Measurements from ENCODE around the gene OTOF.

DNA sequence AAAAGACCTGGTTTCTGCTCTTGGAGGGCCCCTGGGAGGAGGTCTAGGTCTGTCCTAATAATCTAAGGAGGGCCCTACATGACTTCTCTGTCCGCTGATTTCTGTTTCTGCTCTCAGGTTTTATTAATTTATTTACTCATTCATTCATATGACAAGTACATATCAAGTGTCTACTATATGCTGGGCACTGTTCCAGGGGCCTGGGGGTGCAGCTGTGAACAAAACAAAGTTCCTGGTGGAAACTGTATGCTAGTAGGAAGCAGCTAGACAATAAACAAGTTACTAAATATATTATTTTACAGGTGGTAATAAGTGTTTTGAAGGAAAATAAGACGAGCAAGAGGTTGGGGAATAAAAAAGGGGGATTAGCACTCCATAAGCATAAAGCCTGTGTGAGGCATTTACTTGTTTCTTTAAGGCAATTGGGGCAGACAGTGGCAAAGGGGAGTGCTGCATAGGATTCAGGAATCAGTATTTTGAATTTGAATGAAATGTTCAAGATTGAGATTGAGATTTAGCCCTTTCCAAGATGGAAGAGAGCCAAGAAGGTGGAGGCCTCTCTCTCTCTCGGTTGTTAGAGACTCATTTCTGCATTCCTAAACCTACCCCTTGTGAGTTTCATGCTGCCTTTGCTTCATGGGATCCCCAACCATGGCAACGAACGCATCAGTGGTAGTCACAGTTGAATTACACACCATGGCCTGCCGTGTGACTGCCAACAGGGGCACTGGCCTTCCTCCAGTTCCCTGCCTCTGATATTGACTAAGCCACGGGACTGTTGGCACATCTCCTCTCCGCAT, 47.9 kb downstream of the OTOF start:
- TF ChIP-seq, protein P1, sequence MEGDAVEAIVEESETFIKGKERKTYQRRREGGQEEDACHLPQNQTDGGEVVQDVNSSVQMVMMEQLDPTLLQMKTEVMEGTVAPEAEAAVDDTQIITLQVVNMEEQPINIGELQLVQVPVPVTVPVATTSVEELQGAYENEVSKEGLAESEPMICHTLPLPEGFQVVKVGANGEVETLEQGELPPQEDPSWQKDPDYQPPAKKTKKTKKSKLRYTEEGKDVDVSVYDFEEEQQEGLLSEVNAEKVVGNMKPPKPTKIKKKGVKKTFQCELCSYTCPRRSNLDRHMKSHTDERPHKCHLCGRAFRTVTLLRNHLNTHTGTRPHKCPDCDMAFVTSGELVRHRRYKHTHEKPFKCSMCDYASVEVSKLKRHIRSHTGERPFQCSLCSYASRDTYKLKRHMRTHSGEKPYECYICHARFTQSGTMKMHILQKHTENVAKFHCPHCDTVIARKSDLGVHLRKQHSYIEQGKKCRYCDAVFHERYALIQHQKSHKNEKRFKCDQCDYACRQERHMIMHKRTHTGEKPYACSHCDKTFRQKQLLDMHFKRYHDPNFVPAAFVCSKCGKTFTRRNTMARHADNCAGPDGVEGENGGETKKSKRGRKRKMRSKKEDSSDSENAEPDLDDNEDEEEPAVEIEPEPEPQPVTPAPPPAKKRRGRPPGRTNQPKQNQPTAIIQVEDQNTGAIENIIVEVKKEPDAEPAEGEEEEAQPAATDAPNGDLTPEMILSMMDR (IDR thresholded peaks at IDR 0.05), result no peak
- TF ChIP-seq, protein P2, sequence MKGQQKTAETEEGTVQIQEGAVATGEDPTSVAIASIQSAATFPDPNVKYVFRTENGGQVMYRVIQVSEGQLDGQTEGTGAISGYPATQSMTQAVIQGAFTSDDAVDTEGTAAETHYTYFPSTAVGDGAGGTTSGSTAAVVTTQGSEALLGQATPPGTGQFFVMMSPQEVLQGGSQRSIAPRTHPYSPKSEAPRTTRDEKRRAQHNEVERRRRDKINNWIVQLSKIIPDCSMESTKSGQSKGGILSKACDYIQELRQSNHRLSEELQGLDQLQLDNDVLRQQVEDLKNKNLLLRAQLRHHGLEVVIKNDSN (IDR thresholded peaks at IDR 0.05; ENCODE audit: borderline replicate concordance, low read depth), result no peak
- no peak for TF ChIP-seq TCF12 (IDR thresholded peaks at IDR 0.05)
- no peak for TF ChIP-seq NRF1 (IDR thresholded peaks at IDR 0.05; ENCODE audit: low read depth, low read length)
- TF ChIP-seq RFX5 (IDR thresholded peaks at IDR 0.05; ENCODE audit: low read length), result no peak

Measured in SK-N-SH (cell line).